Upper lobe of left lung (tissue), 6 donors: Measurements from ENCODE around the gene SERGEF. TPM values are rescaled to one million over a fixed set of nuclear protein-coding genes. Genes with fewer than 3 reads are reported as not detected.

Experiments
- ATAC-seq, 2 donors: fragments of 200-7000 bp; cut with Tn5 transposase; one replicate each; pipeline ENCODE4 v1.9.1; 2022; ENCODE audit warnings: mild to moderate bottlenecking in 2 of 2, moderate library complexity in 2 of 2; ENCODE audit not compliant: low FRiP score in 2 of 2
- DNase-seq, 2 donors: peaks; one replicate each; pipeline ENCODE4 v3.0.0-alpha.2; 2019 to 2020
- H3K27ac ChIP-seq, 4 donors: fragments of 200-600 bp; sonication (generic); one replicate each; pipeline ENCODE4 v1.5.1; 2016 to 2019
- H3K27me3 ChIP-seq, 4 donors: fragments of 200-600 bp; sonication (generic); one replicate each; pipeline ENCODE4 v1.5.1; 2017 to 2019
- H3K36me3 ChIP-seq, 4 donors: fragments of 200-600 bp; sonication (generic); one replicate each; pipeline ENCODE4 v1.5.1; 2016 to 2019
- H3K4me1 ChIP-seq, 4 donors: fragments of 200-600 bp; sonication (generic); one replicate each; pipeline ENCODE4 v1.5.1; 2018 to 2019
- H3K4me3 ChIP-seq, 4 donors: fragments of 200-600 bp; sonication (generic); one replicate each; pipeline ENCODE4 v1.5.1; 2017 to 2019; ENCODE audit warnings: mild to moderate bottlenecking in 2 of 4, moderate library complexity in 1 of 4
- H3K9me3 ChIP-seq, 4 donors: fragments of 200-600 bp; sonication (generic); one replicate each; pipeline ENCODE4 v1.5.1; 2018 to 2019
- CTCF ChIP-seq, 6 experiments: fragments of 450-650 bp in 4 of 6; fragments of 200-600 bp in 2 of 6; sonication (generic) in 2 of 6; IDR thresholded peaks; one replicate each; pipeline ENCODE4 v1.5.1; 2016 to 2019; ENCODE audit warnings: antibody characterized with exemption in 6 of 6
- EP300 ChIP-seq, 4 donors: sonication (generic); formaldehyde crosslinking; IDR thresholded peaks; one replicate each; pipeline ENCODE4 v1.5.1; 2017; ENCODE audit warnings: antibody characterized with exemption in 4 of 4, control low read depth in 2 of 4
- POLR2A ChIP-seq, 4 donors: fragments of 450-650 bp; IDR thresholded peaks; one replicate each; pipeline ENCODE4 v1.5.1; 2016 to 2017; ENCODE audit warnings: antibody characterized with exemption in 4 of 4, mild to moderate bottlenecking in 2 of 4
- POLR2AphosphoS5 ChIP-seq, 2 donors: sonication (generic); formaldehyde crosslinking; IDR thresholded peaks; one replicate each; pipeline ENCODE4 v1.5.1; 2017; ENCODE audit warnings: antibody characterized with exemption in 2 of 2
- WGBS, 2 donors: methylation state at CpG; one replicate each; pipeline ENCODE4 v1.1.5; 2017 to 2018; 5-methylcytosine and 5-hydroxymethylcytosine counted together
- total RNA-seq, 6 donors: library from RNA; depleted of rRNA in 4 of 6; stranded (reverse); fragments of >200 nt in 4 of 6; gene quantifications; one replicate each; pipeline versions ENCODE4 v1.1.0 to v1.2.1, GENCODE V29; 2016 to 2021
- donor health status: DM: no; HTN: no; CAD: no; lungs with moderate emphysema.
- donor health status: DM: no; HTN: yes; CAD: no; lungs with severe emphysema.

The SERGEF gene
- total RNA-seq, 6 donors from 2014 or later, result 21.7 to 40.5 (median 34.8) TPM

GRCh38 chr11:17750801-17751165 is 262.1 kb downstream of the SERGEF start:
- no peak for DNase-seq
- 59 to 69% methylated on average over 2 of the region's 2 CpGs for WGBS, 2 donors
- ATAC-seq, result no peak
- no peaks in the 10 kb centered on the region for H3K27me3 ChIP-seq
- H3K4me3 ChIP-seq, result no peak overlapping the region
- H3K27ac ChIP-seq, result no peak overlapping the region
- no peaks in the 10 kb centered on the region for H3K4me1 ChIP-seq
- H3K9me3 ChIP-seq, result no peaks in the 10 kb centered on the region
- no peaks in the 10 kb centered on the region for H3K36me3 ChIP-seq
- TF ChIP-seq CTCF (IDR thresholded peaks at IDR 0.05) (no peak), EP300 (IDR thresholded peaks at IDR 0.05) (no peak), POLR2A (IDR thresholded peaks at IDR 0.05) (no peak), POLR2AphosphoS5 (IDR thresholded peaks at IDR 0.05) (no peak)

DNA sequence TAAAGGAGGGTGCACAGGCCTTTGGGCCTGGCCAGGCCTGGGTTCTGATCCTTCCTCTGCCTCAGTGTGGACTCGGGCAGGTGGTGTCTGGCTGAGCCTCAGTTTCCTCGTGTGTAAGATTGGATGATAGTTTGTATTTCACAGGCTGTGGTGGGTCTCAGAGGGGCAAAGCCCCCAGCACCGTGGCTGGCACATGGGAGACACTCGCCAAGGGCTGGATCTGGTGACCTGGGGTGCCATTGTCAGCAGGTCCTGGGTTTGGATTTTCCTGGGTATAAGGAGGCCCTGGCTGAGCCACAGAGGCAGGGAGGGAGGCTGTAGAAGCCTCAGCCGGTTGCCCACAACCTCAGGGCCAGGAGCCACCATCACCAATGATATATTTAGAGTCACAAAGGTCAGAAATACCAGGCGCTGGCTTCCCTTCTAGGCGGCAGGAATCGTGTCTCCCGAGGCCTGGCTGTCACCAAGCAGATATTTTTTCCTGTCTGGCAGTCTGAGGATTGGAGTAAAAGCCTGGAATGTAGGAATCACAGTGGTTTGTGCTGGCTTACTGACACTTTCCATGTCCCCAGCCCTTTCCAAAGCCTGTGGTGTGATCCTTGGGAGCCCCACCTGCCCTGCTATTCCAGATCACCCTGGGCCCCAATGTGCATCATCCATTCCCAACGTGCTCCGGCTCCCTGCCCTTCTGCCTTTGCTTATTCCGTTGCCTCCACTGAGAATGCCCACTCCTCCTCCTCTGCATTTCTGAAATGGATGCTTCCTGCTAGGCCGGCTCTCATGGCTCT is 262.6 kb downstream of the SERGEF start:
- ATAC-seq, result no peak
- no peak for DNase-seq
- H3K4me1 ChIP-seq, result no peaks in the 10 kb centered on the region
- no peak for TF ChIP-seq EP300 (IDR thresholded peaks at IDR 0.05)
- TF ChIP-seq CTCF (IDR thresholded peaks at IDR 0.05), result no peak
- TF ChIP-seq POLR2AphosphoS5 (IDR thresholded peaks at IDR 0.05), result no peak
- TF ChIP-seq POLR2A (IDR thresholded peaks at IDR 0.05), result no peak
- no peaks in the 10 kb centered on the region for H3K27me3 ChIP-seq
- no peaks in the 10 kb centered on the region for H3K36me3 ChIP-seq
- 48 to 59% methylated on average over 8 to 13 of the region's 13 CpGs for WGBS, 2 donors
- no peaks in the 10 kb centered on the region for H3K9me3 ChIP-seq
- H3K27ac ChIP-seq, result no peak overlapping the region
- H3K4me3 ChIP-seq, result no peak overlapping the region

GRCh38 chr11:17748761-17749721 is 263.8 kb downstream of the SERGEF start:
- ATAC-seq, result no peak
- WGBS, 2 donors, result 71 to 76% methylated on average over 16 to 19 of the region's 19 CpGs
- DNase-seq, result peak in 1 of 2 donors; percentile 48
- Histone ChIP-seq H3K4me1 (no peaks in the 10 kb centered on the region), H3K27ac (no peak overlapping the region), H3K36me3 (no peaks in the 10 kb centered on the region), H3K4me3 (no peak overlapping the region), H3K9me3 (no peaks in the 10 kb centered on the region), H3K27me3 (no peaks in the 10 kb centered on the region)
- TF ChIP-seq POLR2AphosphoS5 (IDR thresholded peaks at IDR 0.05) (no peak), POLR2A (IDR thresholded peaks at IDR 0.05) (no peak), EP300 (IDR thresholded peaks at IDR 0.05) (no peak), CTCF (IDR thresholded peaks at IDR 0.05) (no peak)

DNA sequence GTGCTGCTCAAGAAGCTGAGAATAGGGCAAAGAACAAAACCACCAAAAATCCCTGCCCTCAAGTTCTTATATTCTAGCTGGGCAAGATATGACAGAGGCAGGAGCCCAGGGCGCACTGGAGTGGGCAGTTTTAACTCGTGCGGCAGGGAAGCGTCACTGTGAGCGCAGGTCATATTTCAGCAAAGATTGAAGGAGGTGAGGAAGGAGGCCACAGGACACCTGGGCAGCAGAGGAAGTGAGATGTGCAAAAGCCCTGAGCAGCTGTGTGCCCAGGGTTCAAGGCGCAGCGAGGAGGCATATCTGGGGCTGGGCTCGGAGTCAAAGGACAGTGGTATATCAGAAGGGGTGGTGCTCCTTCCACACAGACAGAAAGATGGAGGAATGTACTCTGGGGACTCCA is 264.8 kb downstream of the SERGEF start:
- ATAC-seq (no peak), DNase-seq (no peak)
- no peaks in the 10 kb centered on the region for H3K9me3 ChIP-seq
- no peaks in the 10 kb centered on the region for H3K36me3 ChIP-seq
- H3K4me3 ChIP-seq, result no peak overlapping the region
- no peaks in the 10 kb centered on the region for H3K27me3 ChIP-seq
- 77% methylated on average over 8 of the region's 8 CpGs for WGBS, 2 donors
- no peak overlapping the region for H3K27ac ChIP-seq
- no peaks in the 10 kb centered on the region for H3K4me1 ChIP-seq
- TF ChIP-seq POLR2A (IDR thresholded peaks at IDR 0.05) (no peak), EP300 (IDR thresholded peaks at IDR 0.05) (no peak), POLR2AphosphoS5 (IDR thresholded peaks at IDR 0.05) (no peak), CTCF (IDR thresholded peaks at IDR 0.05) (no peak)
